ENCODE data around the gene FMN1. TPM values are rescaled to one million over a fixed set of nuclear protein-coding genes. Genes with fewer than 3 reads are reported as not detected.

Gene FMN1
- total and polyA plus RNA-seq, 10 of the 15 experiments (the other 5 are each of a cell fraction or from before 2014, with no cell fraction given): 0.05 to 0.16 (median 0.08) TPM; not detected in 4

GRCh38 chr15:32909431-32909830, 285.1 kb downstream of the FMN1 start (continued):
- TF ChIP-seq REST (IDR thresholded peaks at IDR 0.05; ENCODE audit: low read depth, low read length): no peak
- no peak for TF ChIP-seq FOXK2 (IDR thresholded peaks at IDR 0.05)
- no peak for TF ChIP-seq MAX (IDR thresholded peaks at IDR 0.05; ENCODE audit: low read depth, low read length)
- no peak for TF ChIP-seq JUNB (IDR thresholded peaks at IDR 0.05)

GRCh38 chr15:32908872-32909271, 285.6 kb downstream of the FMN1 start:
- Histone ChIP-seq H3K27me3 (replicated peaks in 1 of 2; ENCODE audit: control insufficient read depth in 2 of 2, insufficient read depth in 2 of 2, low read length in 1 of 2) (no peaks in the 10 kb centered on the region), H3K9me3 (replicated peaks; ENCODE audit: control insufficient read depth, insufficient read depth, low read length) (no peaks in the 10 kb centered on the region), H3K4me2 (ENCODE audit: control insufficient read depth, insufficient read depth) (peak overlapping the region; percentile 48), H3K9ac (ENCODE audit: control insufficient read depth, insufficient read depth, low read length) (no peak overlapping the region), H3K79me2 (ENCODE audit: control insufficient read depth, insufficient read depth, low read length) (no peaks in the 10 kb centered on the region), H3K4me1 (ENCODE audit: control insufficient read depth, insufficient read depth, low read length) (peaks cover 24% of the 10 kb centered on the region), H2AFZ (ENCODE audit: control insufficient read depth, low read depth, low read length) (peak overlapping the region; percentile 36), H3K4me3 (no peak overlapping the region), H3K36me3 (ENCODE audit: control insufficient read depth in 2 of 2, insufficient read depth in 2 of 2, low read length in 1 of 2) (no peaks in the 10 kb centered on the region), H3K27ac (ENCODE audit: control insufficient read depth, insufficient read depth) (peak overlapping the region; percentile 61), H4K20me1 (ENCODE audit: control insufficient read depth, insufficient read depth) (no peaks in the 10 kb centered on the region)
- intact Hi-C loops (cut with micrococcal nuclease; ENCODE audit: unreplicated experiment) (loop anchor here (1.0 kb wide), 1 partner anchor 10 kb away; no protein-coding TSS in a partner anchor), in situ Hi-C loops (cut with MboI) (no loop called here)
- DNase-seq (ENCODE audit: low read depth, low spot score): no peak
- no peak for FAIRE-seq
- ChIA-PET POLR2A (interaction anchor here (0.7 to 1.9 kb wide), 4 partner anchors 14 to 33 kb away, joined by 3 to 21 read pairs (median 4); no protein-coding TSS in a partner anchor), CTCF (interaction anchor here (0.7 to 3.2 kb wide), 10 partner anchors 10 to 246 kb away, joined by 3 to 16 read pairs (median 4); no protein-coding TSS in a partner anchor), SMC1A (ENCODE audit: uncharacterized antibody, unreplicated experiment) (interaction anchor here (0.6 to 3.2 kb wide), 23 partner anchors 9 to 292 kb away, joined by 3 to 29 read pairs (median 5); no protein-coding TSS in a partner anchor), RAD21 (ENCODE audit: unreplicated experiment) (interaction anchor here (0.6 to 3.5 kb wide), 9 partner anchors 10 to 90 kb away, joined by 3 to 20 read pairs (median 11); no protein-coding TSS in a partner anchor)
- ATAC-seq: peak; percentile 33
- WGBS (ENCODE audit: insufficient coverage, insufficient replicate concordance, low lambda C conversion rate, missing lambda C conversion rate): 0% methylated on average over 4 of the region's 4 CpGs
- no TSS peak for BruUV-seq (replicated peaks)
- TF ChIP-seq ETV6 (conservative IDR thresholded peaks at IDR 0.05 in 1 of 2, IDR thresholded peaks at IDR 0.05 in 1 of 2; ENCODE audit: borderline replicate concordance in 1 of 2, low read depth in 1 of 2): no peak
- TF ChIP-seq ZNF217 (IDR thresholded peaks at IDR 0.05): no peak
- no peak for TF ChIP-seq MLLT1 (IDR thresholded peaks at IDR 0.05)
- no peak for TF ChIP-seq ZBTB4 (CRISPR knock-in tag; IDR thresholded peaks at IDR 0.05)
- TF ChIP-seq NRF1 (conservative IDR thresholded peaks at IDR 0.05; ENCODE audit: low read depth, low read length): no peak
- no peak for TF ChIP-seq FOXK2 (IDR thresholded peaks at IDR 0.05)
- no peak for TF ChIP-seq MAX (IDR thresholded peaks at IDR 0.05; ENCODE audit: low read depth, low read length)
- 0 out of 2 replicates have a peak, but pooled peaks have one; percentile 8 for TF ChIP-seq MTA2 (IDR thresholded peaks at IDR 0.05; ENCODE audit: low read depth)

All from GM12878 (cell line).